ENCODE data around the gene BBS9. TPM values are rescaled to one million over a fixed set of nuclear protein-coding genes. Genes with fewer than 3 reads are reported as not detected.

Gene BBS9
- total and polyA plus RNA-seq, 4 donors = 2.3 to 9.5 (median 4.5) TPM

DNA sequence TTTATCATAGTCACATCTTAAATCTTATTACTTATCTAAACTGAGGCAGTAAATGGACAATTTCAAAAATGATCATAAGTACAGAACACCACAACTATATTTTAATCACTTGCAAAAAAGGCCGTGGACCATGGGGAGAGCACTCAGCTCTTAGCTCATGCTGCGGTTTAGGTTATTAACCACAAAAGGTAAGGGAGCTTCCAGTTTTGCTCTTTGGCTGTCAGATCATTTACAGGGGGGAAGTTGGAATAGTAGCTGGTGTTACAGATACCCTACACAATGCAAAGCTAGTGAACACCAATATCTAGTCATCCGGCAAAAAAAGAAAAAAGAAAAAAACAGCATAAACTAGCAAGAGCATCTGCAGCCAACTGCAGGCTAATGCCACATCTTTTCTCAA is 147.0 kb downstream of the BBS9 start:
- H3K27ac ChIP-seq (ENCODE audit: low read depth in 1 of 2, low read length in 2 of 2) = no peak overlapping the region
- H3K9me3 ChIP-seq (ENCODE audit: control insufficient read depth in 4 of 4, low read length in 3 of 4) = peaks cover 0 to 10% (median under 1%) of the 10 kb centered on the region in 4 donors
- no peaks in the 10 kb centered on the region for H3K4me1 ChIP-seq (ENCODE audit: control insufficient read depth in 4 of 4, insufficient read depth in 4 of 4, low read length in 3 of 4)
- 96% methylated on average over 3 of the region's 3 CpGs for WGBS
- H3K9ac ChIP-seq (ENCODE audit: low read depth in 1 of 2, low read length in 2 of 2) = no peak overlapping the region
- H3K27me3 ChIP-seq (ENCODE audit: control insufficient read depth in 4 of 4, insufficient read depth in 4 of 4, low read length in 3 of 4) = no peaks in the 10 kb centered on the region
- TF ChIP-seq, protein P1, sequence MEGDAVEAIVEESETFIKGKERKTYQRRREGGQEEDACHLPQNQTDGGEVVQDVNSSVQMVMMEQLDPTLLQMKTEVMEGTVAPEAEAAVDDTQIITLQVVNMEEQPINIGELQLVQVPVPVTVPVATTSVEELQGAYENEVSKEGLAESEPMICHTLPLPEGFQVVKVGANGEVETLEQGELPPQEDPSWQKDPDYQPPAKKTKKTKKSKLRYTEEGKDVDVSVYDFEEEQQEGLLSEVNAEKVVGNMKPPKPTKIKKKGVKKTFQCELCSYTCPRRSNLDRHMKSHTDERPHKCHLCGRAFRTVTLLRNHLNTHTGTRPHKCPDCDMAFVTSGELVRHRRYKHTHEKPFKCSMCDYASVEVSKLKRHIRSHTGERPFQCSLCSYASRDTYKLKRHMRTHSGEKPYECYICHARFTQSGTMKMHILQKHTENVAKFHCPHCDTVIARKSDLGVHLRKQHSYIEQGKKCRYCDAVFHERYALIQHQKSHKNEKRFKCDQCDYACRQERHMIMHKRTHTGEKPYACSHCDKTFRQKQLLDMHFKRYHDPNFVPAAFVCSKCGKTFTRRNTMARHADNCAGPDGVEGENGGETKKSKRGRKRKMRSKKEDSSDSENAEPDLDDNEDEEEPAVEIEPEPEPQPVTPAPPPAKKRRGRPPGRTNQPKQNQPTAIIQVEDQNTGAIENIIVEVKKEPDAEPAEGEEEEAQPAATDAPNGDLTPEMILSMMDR (IDR thresholded peaks at IDR 0.05; ENCODE audit: low read depth, low read length, missing input control) = no peak
- TF ChIP-seq RXRA (IDR thresholded peaks at IDR 0.05) = no peak
- no peak for TF ChIP-seq GABPA (IDR thresholded peaks at IDR 0.05 in 1 of 2, conservative IDR thresholded peaks at IDR 0.05 in 1 of 2)
- TF ChIP-seq FOXA2 (IDR thresholded peaks at IDR 0.05) = no peak
- TF ChIP-seq, protein P2, sequence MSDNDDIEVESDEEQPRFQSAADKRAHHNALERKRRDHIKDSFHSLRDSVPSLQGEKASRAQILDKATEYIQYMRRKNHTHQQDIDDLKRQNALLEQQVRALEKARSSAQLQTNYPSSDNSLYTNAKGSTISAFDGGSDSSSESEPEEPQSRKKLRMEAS (IDR thresholded peaks at IDR 0.05) = no peak
- no peak for TF ChIP-seq NR2F2 (IDR thresholded peaks at IDR 0.05)
- TF ChIP-seq YY1 (IDR thresholded peaks at IDR 0.05) = no peak
- TF ChIP-seq, protein P3, sequence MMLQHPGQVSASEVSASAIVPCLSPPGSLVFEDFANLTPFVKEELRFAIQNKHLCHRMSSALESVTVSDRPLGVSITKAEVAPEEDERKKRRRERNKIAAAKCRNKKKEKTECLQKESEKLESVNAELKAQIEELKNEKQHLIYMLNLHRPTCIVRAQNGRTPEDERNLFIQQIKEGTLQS (IDR thresholded peaks at IDR 0.05) = no peak
- TF ChIP-seq TAF1 (conservative IDR thresholded peaks at IDR 0.05) = no peak
- no peak for TF ChIP-seq EGR1 (IDR thresholded peaks at IDR 0.05; ENCODE audit: low read depth in 2 of 2)
- TF ChIP-seq JUND (IDR thresholded peaks at IDR 0.05) = no peak
- TF ChIP-seq FOXA1 (IDR thresholded peaks at IDR 0.05) = no peak
- TF ChIP-seq, protein P4, sequence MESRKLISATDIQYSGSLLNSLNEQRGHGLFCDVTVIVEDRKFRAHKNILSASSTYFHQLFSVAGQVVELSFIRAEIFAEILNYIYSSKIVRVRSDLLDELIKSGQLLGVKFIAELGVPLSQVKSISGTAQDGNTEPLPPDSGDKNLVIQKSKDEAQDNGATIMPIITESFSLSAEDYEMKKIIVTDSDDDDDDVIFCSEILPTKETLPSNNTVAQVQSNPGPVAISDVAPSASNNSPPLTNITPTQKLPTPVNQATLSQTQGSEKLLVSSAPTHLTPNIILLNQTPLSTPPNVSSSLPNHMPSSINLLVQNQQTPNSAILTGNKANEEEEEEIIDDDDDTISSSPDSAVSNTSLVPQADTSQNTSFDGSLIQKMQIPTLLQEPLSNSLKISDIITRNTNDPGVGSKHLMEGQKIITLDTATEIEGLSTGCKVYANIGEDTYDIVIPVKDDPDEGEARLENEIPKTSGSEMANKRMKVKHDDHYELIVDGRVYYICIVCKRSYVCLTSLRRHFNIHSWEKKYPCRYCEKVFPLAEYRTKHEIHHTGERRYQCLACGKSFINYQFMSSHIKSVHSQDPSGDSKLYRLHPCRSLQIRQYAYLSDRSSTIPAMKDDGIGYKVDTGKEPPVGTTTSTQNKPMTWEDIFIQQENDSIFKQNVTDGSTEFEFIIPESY (IDR thresholded peaks at IDR 0.05) = no peak
- no peak for TF ChIP-seq HNF4G (IDR thresholded peaks at IDR 0.05)
- no peak for TF ChIP-seq HNF4A (conservative IDR thresholded peaks at IDR 0.05)
- TF ChIP-seq SP1 (IDR thresholded peaks at IDR 0.05) = no peak
- TF ChIP-seq RAD21 (IDR thresholded peaks at IDR 0.05) = no peak
- TF ChIP-seq, protein P5, sequence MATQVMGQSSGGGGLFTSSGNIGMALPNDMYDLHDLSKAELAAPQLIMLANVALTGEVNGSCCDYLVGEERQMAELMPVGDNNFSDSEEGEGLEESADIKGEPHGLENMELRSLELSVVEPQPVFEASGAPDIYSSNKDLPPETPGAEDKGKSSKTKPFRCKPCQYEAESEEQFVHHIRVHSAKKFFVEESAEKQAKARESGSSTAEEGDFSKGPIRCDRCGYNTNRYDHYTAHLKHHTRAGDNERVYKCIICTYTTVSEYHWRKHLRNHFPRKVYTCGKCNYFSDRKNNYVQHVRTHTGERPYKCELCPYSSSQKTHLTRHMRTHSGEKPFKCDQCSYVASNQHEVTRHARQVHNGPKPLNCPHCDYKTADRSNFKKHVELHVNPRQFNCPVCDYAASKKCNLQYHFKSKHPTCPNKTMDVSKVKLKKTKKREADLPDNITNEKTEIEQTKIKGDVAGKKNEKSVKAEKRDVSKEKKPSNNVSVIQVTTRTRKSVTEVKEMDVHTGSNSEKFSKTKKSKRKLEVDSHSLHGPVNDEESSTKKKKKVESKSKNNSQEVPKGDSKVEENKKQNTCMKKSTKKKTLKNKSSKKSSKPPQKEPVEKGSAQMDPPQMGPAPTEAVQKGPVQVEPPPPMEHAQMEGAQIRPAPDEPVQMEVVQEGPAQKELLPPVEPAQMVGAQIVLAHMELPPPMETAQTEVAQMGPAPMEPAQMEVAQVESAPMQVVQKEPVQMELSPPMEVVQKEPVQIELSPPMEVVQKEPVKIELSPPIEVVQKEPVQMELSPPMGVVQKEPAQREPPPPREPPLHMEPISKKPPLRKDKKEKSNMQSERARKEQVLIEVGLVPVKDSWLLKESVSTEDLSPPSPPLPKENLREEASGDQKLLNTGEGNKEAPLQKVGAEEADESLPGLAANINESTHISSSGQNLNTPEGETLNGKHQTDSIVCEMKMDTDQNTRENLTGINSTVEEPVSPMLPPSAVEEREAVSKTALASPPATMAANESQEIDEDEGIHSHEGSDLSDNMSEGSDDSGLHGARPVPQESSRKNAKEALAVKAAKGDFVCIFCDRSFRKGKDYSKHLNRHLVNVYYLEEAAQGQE (IDR thresholded peaks at IDR 0.05) = no peak
- no peak for DNase-seq (ENCODE audit: low spot score)
- peaks cover 0 to 5% (median 1%) of the 10 kb centered on the region in 4 donors for H3K36me3 ChIP-seq (ENCODE audit: control insufficient read depth in 4 of 4, insufficient read depth in 3 of 4, low read depth in 1 of 4, low read length in 3 of 4)
- H3K4me3 ChIP-seq (ENCODE audit: low read depth in 1 of 3, low read length in 3 of 3) = no peak overlapping the region
